Activated CD8-positive, alpha-beta memory T cell treated with anti-CD3 and anti-CD28 coated beads, Interleukin-2, amount 50 U/mL, for 24 hours (primary cell): ENCODE measurements around the gene POU2AF1.

Experiments used
- DNase-seq: peaks from one replicate; pipeline ENCODE4 v3.0.0-alpha.2; 2020; ENCODE audit errors: extremely low read depth

POU2AF1 gene

DNA sequence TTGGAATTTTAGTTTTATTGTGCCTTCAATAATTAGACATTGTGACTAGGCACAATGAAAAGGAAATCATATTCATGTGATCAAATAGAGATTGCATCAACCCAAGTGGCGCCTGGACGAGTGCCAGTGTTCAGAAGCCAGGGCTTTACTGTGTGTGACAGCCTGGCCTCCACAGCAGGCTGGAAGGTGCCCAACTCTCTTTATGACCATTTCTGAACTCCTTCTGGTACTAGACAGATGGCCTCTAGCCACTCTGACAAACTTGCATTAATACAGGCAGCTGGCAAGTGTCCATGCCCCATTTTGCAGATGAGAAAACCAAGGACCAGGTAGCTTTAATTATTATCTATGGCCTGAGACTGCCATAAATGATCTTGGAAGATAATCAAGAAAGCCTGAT is 8.3 kb upstream of the POU2AF1 start:
- no peak for DNase-seq

DNA sequence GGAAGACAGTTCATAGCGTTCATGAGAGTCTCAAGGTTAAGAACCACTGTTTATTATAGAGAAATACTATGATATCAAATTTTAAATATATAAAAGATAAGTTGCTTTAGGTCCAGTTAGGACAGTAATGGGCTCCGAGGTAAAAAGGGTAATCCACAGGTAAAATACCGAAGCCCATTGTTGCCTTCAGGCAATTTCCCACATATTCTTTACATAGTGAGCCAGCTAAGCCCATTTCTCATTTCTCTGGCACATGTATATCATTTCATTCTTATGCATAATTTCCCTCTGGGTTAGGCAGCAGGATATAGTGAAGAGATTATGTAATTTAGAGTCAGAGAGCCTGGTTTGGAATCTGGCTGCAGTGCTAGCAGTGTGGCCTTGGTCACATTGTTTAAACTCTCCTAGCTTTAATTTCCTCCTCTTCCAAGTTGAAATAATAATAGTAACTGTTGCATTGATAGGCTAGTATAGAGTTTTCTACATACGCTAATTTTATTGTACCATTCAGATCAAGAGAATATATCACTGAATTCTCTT is 7.6 kb upstream of the POU2AF1 start:
- DNase-seq, result no peak

DNA sequence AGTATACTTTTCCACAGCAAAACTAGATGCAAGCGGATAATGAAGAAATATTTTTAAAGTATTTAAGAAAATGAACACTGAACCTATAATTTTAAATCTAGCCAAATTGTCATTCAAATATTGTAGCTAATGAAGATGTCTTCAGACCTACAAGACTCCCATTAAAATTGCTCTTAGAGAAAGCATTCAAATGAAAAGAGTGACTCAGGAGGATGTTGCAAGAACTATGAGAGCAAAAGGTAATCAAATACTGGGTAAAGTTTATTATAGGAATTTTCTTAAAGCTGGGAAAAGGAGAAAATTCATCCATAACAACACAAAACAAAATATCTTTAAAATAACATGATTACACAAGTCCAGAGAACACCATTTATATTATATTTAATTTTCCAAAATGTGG is 5.4 kb upstream of the POU2AF1 start:
- DNase-seq, result no peak

DNA sequence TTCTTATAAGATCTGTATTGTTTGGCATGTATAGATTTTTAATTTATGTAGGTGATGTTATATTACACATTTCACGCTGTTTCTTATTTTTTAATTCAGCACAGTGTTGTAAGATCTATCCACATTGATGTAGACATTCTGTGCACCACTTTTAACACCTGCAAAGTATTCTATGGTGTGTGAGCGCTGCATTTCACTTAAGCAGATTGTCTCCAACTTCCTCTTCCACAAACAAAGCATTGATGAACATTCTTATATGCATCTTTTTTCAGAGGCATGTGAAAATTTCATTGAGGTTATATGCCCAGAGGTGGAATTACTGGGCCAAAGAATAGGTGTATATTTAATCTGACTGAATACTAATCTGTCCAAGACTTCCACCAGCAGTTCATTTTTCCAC is 3.4 kb upstream of the POU2AF1 start:
- DNase-seq, result no peak

DNA sequence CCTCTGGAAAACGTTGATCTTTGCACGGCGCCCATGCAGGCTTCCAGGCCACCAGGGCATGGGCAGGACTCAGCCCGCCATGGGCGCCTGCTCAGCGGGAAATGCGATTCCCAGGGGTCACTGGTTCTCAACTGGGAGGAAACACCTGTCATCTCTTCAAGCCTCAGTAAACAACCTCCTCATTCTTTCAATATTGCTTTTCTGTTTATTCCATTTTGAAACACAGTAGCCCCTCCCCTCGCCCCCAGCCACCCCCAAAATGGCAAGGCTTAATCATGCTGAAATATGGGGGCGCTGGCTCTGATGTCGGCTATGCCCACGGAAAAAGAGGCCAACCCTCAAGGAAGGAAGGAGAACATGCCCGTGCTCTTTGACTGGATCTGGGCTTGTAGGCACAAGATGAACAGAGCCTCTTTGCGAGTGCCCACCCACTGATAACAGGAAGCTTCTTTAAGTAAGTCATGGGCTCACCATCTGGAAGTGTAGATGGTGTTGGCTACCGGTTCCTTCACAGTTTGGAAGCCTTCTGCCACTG is 594 bp upstream of the POU2AF1 start:
- no peak for DNase-seq

DNA sequence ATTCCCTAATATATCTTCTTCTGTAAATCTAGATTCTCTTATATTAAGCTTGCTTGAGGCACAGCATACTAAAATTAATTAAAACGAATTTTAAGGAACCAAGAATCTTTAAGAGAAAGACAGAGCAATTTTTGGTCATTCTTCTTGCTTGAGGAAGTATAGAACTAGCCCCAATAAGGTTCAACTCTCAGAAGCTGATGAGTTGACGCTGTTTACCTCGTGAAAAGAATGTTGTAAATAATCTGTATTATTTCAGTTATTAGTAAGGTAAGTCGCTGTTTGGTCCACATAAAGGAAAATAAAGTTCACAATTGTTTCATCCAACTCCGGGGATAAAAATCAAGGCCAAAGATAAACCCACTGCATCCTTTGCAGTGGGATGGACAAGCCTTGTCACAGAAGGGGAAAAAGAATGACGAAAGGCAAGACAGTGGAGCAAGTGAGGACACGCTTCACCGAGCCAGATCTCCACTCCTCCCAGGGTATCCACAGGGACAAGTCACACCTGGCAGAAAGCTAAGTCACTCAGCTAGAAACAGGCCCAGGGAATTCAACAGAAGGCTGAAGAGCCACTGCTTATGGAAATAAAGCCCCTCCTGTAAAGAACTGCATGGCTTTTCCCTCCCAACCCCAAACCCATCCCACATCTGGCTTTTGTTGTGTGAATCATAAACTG is 752 bp downstream of the POU2AF1 start:
- DNase-seq, result no peak

DNA sequence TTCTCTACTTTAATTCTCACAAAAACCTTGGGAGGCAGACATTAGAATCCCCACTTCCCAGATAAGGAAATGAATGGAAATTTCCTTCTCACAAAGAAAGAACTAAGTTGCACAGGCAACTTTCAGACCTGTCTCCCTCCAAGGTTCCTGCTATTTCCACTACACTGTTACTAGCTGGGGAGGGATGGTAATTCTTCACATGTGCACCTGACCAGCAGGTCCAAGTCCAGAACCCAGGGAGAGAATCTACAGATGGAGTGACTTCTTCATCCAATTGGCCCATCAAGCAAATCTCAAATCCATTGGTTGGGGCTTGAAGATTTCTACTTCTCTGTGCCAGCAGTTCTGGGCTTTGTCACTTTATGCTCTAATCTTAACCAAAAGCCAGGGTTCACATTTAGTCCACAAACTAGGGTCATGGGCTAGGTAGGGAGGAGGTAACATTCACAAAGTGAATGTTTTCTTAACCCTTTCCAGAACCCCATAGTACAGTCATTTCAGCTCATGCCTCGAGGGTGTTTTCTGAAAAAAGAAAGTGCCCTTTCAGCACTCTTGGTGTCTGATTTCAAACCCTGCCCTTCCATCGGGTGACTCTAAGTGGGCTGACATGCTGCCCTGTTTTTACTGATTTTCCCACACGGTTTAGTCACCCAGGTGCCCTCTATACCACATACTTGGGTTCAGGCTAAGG is 2.7 kb downstream of the POU2AF1 start:
- no peak for DNase-seq

DNA sequence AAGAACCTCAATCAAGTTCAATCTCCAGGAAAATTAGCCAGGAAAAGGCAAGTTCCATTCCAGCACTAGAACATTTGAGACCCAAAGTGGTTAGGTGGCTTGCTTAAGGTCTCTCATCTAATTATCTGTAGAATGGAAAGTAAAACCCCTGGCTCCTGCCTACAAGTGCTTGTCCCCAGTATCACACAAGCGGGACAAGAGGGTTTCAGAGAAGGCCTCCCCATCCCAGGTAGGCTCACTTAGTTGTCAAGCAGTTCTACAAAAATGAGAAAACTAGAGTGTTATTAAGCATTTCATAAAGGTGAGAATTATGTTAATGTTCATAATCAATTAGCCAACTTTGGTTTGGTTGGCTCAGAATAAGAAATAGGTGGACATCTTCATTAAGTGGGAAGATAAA is 5.5 kb downstream of the POU2AF1 start:
- DNase-seq, result no peak

DNA sequence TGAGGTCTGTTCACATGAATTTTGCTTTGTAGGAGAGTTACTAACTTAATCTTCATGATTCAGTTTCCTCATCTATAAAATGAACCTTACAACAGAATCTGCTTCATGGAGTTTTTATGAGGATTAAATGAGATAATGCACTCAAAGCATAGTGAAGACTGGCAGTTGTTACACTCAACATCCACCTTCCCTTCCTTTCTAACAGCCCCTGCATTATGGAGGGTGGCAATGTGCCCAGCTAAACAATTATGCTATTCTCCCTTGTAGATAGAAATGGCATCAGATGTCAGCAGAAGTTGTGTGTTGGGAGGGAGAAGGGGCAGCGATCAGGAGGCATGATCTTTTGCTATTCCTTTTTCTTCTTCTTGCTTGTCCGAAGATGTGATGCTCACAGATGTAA is 6.5 kb downstream of the POU2AF1 start:
- DNase-seq, result no peak

DNA sequence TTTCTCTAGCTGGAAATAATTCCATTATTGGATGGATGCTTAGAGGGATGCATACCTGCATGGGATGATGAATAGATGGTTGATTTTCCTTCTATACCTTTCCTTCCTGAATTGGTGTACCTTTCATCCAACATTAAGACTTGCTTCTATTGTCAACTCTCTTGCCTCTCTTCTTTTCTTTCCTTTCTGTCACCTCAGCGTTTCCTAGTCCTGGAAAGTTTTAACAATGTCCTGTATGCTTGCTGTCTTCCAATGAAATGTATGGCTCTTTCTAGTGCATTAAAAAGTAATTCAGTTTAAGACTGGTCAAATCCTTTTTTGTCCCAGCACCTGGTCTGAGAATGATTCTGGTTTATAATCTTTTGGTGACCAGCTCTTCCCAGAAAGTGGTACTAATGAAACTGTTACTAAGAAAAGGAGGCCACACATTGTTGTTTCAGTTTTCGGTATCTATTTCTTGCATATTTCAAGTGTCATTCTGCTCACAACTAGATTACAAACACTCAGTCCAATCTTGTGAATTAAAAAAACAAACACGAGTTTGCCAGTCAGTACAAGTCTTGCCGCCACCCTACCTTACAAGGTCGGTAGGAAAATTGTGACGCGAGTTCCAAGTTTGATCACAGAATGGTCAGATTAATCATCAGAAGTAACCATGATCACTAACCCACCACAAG is 8.0 kb downstream of the POU2AF1 start:
- no peak for DNase-seq

DNA sequence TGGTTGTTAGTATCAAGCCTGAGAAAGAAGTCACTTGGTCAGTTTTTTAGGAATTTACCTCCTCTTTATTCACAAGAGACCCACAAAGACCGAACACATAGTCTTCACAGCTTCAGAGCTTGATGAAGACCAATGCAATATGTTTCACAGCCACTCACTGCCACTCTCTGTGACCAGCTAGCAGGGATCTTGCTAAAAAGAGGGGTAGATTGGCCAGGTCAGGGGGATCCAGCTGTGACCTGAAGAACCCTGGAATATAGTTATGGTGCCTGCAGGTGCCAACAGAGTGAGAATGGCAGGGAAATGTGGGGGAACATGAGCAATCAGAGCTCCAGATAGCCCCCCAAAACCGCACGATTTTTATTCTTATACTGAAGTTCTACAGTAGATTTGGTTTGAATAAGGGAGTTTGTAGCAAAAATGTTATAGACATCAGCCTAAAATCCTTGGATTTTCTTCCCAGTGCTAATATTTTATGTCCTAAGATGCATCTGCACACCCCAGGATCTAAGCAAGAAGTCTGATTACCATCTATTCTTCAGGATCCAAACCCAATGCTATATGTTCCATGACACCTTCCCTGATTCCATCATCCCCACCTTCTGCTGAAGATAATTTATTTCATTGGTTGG is 8.7 kb downstream of the POU2AF1 start:
- DNase-seq, result no peak

DNA sequence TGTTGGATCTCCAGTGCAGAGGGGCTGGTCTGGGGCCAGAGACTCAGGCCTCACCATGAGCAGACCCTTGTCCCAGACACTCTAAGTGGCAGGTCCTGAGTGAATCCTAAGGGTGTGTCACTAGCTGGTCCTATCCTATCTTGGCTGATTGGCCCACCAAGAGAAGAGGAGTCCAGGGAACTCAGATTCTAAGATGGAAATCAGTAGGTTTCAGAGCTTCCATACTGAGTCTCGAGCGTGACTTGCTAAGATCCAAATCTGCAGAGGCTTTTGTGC is 10.9 kb downstream of the POU2AF1 start:
- DNase-seq, result no peak

DNA sequence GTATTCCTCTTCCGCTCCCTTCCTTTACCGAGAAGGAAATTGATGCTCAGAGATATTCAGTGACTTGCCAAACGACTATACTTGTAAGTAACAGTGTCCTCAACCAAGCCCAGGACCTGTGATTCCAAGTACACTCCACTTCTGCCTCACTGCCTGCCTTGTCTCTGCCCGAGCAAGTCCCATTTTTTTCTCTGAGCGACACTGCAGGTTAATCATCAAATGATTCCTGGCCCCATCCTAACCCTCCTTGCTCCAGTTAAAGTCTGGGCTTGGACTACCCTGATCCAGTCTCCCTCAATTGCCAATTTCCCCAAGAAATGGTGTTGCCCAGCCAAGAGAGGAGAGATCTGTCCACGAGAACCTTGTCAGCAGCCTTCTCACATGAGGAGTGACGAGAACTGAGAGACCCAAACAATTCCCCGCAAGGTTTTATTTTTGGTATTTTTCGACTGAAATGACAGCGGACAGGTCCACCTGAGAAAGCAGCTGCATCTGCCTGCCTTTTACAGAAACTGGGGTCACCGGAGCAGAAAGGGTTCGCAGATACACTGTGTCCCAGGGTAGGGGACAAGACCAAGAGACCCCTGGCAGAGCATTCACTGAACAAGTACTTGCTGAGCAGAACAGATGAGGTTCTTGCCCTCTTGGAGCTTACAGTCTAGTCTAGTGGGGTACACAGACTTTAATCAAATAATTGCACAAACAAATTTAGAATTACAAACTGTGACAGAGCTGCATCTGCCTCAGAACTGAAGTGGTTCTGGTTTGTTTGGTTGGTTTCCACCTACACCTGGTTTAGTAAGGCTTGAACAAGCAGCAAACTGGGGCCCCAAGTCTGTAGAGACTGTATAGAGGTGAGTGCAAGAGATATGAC is 11.4 kb downstream of the POU2AF1 start:
- no peak for DNase-seq

DNA sequence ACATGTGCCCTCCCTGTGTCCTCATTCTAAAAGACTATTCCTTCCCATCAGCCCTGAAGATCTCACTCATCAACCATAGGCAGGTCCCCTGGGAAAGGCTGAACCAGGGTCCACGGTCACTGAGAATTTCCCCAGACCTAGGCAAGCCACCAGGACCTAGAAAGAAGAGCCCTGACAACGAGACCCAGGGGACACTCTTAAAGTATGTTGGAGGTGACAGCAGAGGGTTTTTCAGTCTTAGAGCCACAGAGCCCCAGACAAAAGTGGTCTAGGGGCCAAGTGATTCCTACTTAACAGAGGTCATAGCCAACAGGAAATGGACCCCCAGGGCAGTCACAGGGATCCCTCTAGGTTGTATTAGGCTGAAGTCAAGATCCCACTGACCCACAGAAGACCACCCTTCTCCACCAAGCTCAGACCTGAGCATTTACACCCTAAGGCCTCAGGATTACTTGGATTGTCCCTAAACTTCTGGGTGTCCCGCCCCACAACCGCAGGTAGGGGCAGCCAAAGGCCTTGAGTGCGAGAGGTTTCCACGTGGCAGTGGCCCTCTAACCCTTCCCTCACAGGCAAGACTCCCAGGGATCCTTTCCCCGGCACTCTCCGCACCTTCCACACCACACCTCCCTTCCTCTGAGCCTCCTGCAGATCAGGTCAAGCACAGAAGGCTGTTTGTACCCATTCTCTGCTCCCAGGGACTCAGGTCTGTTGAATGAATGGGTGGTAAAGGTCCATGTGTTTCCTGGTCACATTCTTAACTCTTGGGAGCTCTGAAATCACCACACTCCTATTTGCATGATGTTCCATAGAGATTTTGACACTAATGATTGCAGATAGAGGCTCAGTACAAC is 12.3 kb downstream of the POU2AF1 start:
- DNase-seq, result no peak

DNA sequence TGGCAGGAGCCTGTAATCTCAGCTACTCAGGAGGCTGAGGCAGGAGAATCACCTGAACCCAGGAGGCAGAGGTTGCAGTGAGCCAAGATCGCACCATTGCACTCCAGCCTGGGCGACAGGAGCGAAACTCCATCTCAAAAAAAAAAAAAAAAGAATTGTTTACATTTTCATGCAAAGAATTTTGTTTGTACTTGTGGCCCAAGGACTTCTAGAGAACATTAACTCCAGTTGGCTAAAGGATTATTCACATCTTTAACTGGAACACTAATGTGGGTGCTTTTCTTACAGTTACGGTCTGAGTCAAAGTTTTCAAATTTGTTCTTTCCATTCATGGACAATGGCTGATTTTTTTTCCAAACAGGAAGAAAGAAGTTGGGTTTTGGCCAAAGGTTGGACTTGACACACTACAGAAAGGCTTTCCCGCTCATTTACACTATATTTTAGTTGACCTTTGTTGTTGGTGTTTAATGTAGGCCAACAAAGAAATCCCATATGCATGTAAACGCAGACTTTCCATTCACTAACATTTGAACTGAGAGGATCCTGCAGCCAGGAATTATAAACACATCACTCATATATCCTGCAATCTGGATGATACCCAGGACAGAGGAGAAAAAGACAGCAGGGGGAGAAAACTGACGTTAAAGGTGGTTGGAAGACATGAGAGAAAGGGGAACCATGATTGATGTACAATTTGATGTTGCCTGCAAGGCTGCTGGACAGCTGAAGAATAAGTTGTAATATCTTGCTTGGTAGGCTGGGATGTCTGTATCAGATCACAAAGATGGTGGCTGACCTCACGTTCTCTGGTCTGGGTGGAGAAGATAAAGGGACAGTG is 13.1 kb downstream of the POU2AF1 start:
- DNase-seq, result no peak

DNA sequence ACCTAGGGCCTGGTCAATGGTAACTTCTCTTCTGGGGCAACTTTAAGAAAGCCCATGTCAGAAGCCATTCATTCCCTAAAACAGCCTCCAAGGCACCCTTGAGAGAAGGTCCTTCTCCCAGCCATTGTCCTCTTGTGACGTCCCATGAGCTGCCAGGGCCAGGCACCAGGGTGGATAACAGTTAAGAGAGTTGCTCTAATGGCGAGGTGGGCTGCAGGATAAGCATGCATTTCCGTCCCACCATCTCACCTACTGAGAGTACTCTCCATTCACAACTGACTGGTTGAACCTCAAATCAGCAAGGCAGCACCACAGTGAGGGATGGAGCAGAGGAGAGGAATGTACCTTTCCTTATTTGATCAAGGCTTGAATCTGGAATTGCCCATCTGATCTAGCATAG is 14.6 kb downstream of the POU2AF1 start:
- DNase-seq, result no peak

DNA sequence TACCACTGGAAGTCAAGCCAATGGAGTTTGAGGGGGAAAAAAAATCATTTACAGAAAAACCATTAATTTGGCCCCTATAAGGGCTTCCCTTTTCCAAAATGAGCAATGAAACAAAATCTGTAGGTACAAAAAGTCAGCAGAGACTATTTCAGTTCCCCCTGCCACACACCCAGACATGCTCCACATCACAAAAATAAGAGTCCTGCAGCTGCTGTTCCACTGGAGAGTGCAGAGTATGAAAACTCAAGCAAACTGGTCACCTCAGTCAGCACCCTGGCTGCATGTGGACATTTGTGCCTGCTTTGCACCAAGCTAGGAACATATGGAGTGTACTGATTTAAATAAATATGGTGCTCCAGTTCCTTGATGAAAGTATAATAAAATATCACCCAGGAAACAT is 15.1 kb downstream of the POU2AF1 start:
- no peak for DNase-seq

DNA sequence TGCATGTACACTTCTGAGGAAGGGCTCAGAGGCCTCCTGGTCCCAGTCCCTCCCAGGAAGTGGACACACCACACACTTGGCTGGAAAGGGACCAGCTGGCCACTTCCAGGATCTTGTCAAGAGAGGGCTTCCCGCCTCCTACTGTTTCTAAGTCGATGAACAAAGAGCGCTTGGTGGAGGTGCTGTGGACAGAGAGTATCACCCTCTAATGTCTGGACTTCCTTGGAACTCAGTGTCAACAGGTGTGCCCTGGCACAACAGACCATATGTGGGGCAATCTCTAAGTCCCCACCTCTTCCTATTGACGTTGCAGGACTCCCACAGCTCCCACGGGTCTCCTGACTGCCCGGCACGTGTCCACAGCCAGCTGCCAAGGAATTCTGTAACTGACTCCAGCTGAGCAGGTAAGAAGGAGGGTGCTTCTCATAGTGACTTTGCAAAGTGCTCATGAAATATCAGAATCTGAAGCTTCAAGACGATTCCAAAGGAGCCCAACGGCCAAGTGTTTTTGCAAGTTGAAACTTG is 16.1 kb downstream of the POU2AF1 start:
- DNase-seq, result no peak

DNA sequence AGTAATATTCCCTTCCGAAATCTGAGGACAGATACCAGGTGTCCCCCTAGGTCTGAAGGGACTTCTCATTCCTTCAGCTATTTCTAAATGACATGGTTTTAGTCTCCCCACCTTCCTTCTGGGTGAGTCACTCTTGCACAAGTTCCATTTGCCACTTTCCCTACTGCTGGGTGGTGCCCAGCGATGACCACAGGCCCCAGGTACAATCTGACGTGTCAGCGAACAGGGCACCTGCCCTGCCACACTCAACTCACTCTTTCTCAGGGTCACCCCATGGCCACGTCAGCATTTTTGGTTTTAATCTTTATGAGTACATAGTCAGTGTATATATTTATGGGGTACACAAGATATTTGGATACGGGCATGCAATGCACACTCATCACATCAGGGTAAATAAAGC is 17.2 kb downstream of the POU2AF1 start:
- no peak for DNase-seq
